AG04449 (cell line): ENCODE data around the gene IQCM.

Experiments
- CTCF ChIA-PET: fragments of 350-600 bp; formaldehyde crosslinking; extraction: SDS; loops from one replicate; lab custom pipeline; 2021; ENCODE audit warnings: antibody characterized with exemption; lab: Yijun Ruan, JAX
- POLR2A ChIA-PET: fragments of 400-600, 350-600 bp; formaldehyde crosslinking; extraction: SDS; loops from one replicate; lab custom pipeline; 2020; ENCODE audit warnings: antibody characterized with exemption, inconsistent platforms; lab: Yijun Ruan, JAX
- DNase-seq: peaks from one replicate; pipeline ENCODE4 v3.0.0-alpha.2; 2010; ENCODE audit warnings: low read depth, low spot score
- H3K4me3 ChIP-seq: 2 replicates; pipeline ENCODE4 v1.5.1; 2011; ENCODE audit warnings: low read depth, mild to moderate bottlenecking, control low read depth, low read length
- TF ChIP-seq, protein P1 (sequence below): IDR thresholded peaks from one replicate; pipeline ENCODE4 v1.5.1; 2011; ENCODE audit warnings: mild to moderate bottlenecking, moderate library complexity, low read length, control low read depth, inconsistent platforms; ENCODE audit not compliant: insufficient read depth; ENCODE audit errors: missing control alignments

Gene IQCM

DNA sequence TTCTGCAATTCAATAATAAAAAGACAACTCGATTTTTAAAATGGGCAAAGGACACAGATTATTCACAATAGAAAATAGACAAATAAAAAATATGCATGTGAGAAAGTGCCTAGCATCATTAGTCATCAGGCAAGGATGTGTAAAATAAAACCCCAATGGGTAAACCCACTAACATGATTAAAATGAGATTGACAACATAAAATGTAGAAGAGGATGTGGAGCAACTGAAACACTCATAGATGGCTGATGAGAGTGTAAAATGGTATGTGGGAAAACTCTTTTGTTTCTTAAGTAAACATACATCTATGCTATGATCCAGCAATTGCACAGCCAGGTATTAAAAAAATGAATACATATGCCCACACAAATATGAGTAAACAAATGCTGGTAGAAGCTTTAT is 177.6 kb downstream of the IQCM start:
- POLR2A ChIA-PET: no interaction called here
- CTCF ChIA-PET: no interaction called here
- DNase-seq: peak; percentile 46
- no peak overlapping the region for H3K4me3 ChIP-seq
- TF ChIP-seq, protein P1, sequence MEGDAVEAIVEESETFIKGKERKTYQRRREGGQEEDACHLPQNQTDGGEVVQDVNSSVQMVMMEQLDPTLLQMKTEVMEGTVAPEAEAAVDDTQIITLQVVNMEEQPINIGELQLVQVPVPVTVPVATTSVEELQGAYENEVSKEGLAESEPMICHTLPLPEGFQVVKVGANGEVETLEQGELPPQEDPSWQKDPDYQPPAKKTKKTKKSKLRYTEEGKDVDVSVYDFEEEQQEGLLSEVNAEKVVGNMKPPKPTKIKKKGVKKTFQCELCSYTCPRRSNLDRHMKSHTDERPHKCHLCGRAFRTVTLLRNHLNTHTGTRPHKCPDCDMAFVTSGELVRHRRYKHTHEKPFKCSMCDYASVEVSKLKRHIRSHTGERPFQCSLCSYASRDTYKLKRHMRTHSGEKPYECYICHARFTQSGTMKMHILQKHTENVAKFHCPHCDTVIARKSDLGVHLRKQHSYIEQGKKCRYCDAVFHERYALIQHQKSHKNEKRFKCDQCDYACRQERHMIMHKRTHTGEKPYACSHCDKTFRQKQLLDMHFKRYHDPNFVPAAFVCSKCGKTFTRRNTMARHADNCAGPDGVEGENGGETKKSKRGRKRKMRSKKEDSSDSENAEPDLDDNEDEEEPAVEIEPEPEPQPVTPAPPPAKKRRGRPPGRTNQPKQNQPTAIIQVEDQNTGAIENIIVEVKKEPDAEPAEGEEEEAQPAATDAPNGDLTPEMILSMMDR: no peak

DNA sequence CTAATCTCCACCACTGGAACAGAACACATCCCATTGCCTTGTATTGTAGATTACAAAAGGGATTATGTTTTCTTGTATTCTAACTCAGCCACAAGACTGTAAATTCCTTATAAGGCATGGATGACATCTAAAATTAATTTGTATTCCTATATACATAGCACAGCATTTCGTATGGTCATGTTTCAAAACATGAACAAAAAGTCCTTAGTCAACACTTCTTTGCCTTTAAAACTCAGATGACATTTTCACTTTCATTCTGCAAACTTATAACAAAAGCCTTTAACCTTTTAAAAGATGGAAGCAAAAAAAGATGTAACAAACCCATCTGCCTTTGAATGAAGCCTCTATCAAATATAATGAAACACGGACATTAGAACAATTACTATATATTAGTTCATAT is 181.3 kb downstream of the IQCM start:
- H3K4me3 ChIP-seq: no peak overlapping the region
- TF ChIP-seq, protein P1: no peak
- DNase-seq: no peak
- ChIA-PET CTCF (no interaction called here), POLR2A (no interaction called here)

DNA sequence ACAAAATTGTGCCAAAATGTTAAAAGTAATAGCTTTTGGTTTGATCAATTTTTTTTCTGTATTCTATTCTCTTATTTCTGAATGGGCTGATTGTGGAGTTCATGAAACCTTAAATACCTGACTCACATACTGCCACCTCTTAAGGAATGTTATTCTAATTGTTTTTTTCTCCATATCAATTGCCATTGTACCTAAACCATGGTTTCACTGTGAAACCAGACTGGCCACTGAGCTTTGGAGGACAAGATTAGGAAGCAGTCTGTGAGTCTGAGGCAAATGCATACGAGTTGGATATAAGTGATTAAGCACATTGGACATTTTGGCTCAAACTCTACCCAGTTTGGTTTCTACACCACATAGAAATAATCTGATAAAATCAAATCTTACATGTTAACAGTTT is 184.0 kb downstream of the IQCM start:
- CTCF ChIA-PET: no interaction called here

DNA sequence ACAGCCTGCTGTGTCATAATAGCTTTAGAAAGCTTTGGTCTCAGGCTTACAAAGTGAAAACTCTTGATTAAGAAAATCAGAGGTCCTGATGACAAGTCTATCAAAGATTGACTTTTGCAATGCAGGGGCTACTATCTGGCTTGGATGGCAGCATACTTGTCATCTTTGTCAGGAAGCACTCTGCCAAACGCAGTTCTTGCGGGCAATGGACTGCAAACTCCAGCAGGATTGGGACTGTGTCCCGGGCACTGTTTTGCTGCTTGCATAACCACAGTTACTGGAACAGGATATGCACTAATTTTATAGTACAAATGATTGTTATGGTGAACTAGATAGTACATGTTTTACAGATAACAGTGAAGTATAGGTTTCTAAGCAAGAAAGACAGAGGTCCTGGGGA is 185.6 kb downstream of the IQCM start:
- CTCF ChIA-PET: no interaction called here
- TF ChIP-seq, protein P1: no peak
- no peak for DNase-seq
- POLR2A ChIA-PET: no interaction called here
- H3K4me3 ChIP-seq: no peak overlapping the region

More for the DNA sequence above, 184.0 kb downstream of the IQCM start:
- POLR2A ChIA-PET: no interaction called here
- H3K4me3 ChIP-seq: no peak overlapping the region
- TF ChIP-seq, protein P1: no peak
- no peak for DNase-seq

DNA sequence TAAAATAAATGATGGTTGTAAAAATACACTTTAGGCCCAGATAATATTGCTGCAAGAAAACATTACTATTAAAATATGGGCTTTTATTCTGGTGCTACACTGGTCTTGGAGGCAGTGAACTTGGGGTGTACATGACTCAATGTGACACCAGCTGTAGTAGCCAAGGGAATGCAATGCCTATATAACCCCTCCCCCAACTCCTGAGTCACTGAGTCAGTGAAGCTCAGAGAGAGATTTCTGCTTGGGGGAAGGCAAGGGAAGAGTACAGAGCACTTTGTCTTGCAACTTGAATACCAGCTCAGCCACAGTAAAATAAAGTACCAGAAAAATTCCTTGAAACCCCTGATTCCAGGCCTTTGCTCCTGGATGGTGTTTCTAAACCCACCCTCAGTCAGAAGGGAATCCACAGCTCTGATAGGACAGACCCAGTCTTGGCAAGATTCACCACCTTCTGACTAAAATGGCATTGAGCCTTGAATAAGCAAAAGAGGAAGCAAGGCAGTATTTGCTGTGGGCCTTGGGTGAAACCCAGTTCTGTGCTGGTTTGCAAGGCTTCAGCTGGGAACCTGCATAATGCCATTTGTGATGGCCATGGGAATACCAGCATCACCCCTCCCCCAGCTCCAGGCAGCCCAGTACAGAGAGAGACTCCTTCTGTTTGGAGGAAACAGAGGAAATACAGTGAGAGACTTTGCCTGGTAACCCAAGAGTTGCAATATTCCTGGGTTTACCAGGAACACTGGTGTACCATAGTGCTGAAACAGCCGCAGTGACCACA is 209.9 kb downstream of the IQCM start:
- POLR2A ChIA-PET: no interaction called here
- TF ChIP-seq, protein P1: no peak
- no peak overlapping the region for H3K4me3 ChIP-seq
- CTCF ChIA-PET: interaction anchor here (0.8 kb wide), 1 partner anchor 292 kb away, joined by 3 read pairs; no protein-coding TSS in a partner anchor
- DNase-seq: peak; percentile 7

DNA sequence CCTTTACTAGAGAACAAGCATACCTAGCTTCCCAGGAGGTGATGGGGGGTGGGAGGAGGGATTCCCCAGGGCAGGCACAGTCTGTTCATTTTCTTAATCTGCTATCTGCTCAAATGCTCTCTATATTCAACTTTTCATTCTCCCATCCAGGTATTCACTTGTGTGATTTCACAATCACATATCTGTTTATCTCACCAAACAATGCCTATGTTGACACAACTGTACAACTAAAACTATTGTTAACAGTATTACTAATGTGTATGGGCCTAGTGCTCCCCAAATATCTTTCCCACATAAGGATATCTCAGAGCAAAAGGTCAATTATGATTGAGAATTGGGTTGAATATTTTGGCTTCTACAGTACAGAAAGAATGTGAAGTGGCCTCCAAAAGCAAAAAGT is 210.8 kb downstream of the IQCM start:
- TF ChIP-seq, protein P1: no peak
- ChIA-PET CTCF (no interaction called here), POLR2A (no interaction called here)
- DNase-seq: no peak
- no peak overlapping the region for H3K4me3 ChIP-seq
